H9 (cell line): ENCODE data around the gene CNOT6. TPM values are rescaled to one million over a fixed set of nuclear protein-coding genes. Genes with fewer than 3 reads are reported as not detected.

Source experiments
- DNase-seq: peaks from one replicate; pipeline ENCODE4 v3.0.0-alpha.2; 2017
- H2AFZ ChIP-seq: one replicate; pipeline ENCODE4 v1.6.1; 2013; ENCODE audit warnings: mild to moderate bottlenecking, low read length, control low read depth, moderate library complexity
- H2AK5ac ChIP-seq: 2 replicates; pipeline ENCODE4 v1.6.1; 2013; ENCODE audit warnings: low read length, control low read depth, mixed read lengths; ENCODE audit not compliant: insufficient read length
- H2BK120ac ChIP-seq: one replicate; pipeline ENCODE4 v1.6.1; 2013; ENCODE audit warnings: low read depth, mild to moderate bottlenecking, low read length, control low read depth, inconsistent platforms; ENCODE audit not compliant: poor library complexity, severe bottlenecking
- H2BK12ac ChIP-seq: 2 replicates; pipeline ENCODE4 v1.6.1; 2013; ENCODE audit warnings: low read length, control low read depth, mixed read lengths, low read depth; ENCODE audit not compliant: insufficient read length
- H2BK15ac ChIP-seq: 2 replicates; pipeline ENCODE4 v1.6.1; 2013; ENCODE audit warnings: low read depth, low read length, control low read depth
- H2BK20ac ChIP-seq: one replicate; pipeline ENCODE4 v1.6.1; 2013; ENCODE audit warnings: low read depth, mild to moderate bottlenecking, low read length, control low read depth, inconsistent platforms; ENCODE audit not compliant: poor library complexity, severe bottlenecking
- H2BK5ac ChIP-seq: 2 replicates; pipeline ENCODE4 v1.6.1; 2013; ENCODE audit warnings: low read length, control low read depth, mixed read lengths; ENCODE audit not compliant: insufficient read length
- H3K14ac ChIP-seq: 2 replicates; pipeline ENCODE4 v1.6.1; 2013; ENCODE audit warnings: low read length, control low read depth; ENCODE audit not compliant: insufficient read depth
- H3K18ac ChIP-seq: 2 replicates; pipeline ENCODE4 v1.6.1; 2013; ENCODE audit warnings: low read depth, mild to moderate bottlenecking, mixed read lengths, low read length, control low read depth; ENCODE audit not compliant: insufficient read length
- H3K23ac ChIP-seq: 2 replicates; pipeline ENCODE4 v1.6.1; 2013; ENCODE audit warnings: low read length, control low read depth, mixed read lengths, low read depth; ENCODE audit not compliant: insufficient read length
- H3K23me2 ChIP-seq: 2 replicates; pipeline ENCODE4 v1.6.1; 2013; ENCODE audit warnings: low read depth, mild to moderate bottlenecking, mixed read lengths, low read length, control low read depth; ENCODE audit not compliant: insufficient read length, poor library complexity, severe bottlenecking
- H3K27ac ChIP-seq: 2 replicates; pipeline ENCODE4 v1.5.1; 2013; ENCODE audit warnings: low read length, control low read depth, mixed read lengths, low read depth; ENCODE audit not compliant: insufficient read length
- H3K27me3 ChIP-seq: 2 replicates; pipeline ENCODE4 v1.6.1; 2013; ENCODE audit warnings: low read length, control low read depth, inconsistent platforms; ENCODE audit not compliant: insufficient read depth
- H3K4ac ChIP-seq: 2 replicates; pipeline ENCODE4 v1.6.1; 2013; ENCODE audit warnings: low read depth, mild to moderate bottlenecking, control low read depth, inconsistent platforms, low read length, moderate library complexity
- H3K4me1 ChIP-seq: 2 replicates; pipeline ENCODE4 v1.6.1; 2013; ENCODE audit warnings: low read length, control low read depth, inconsistent platforms; ENCODE audit not compliant: insufficient read depth
- H3K4me2 ChIP-seq: 2 replicates; pipeline ENCODE4 v1.6.1; 2013; ENCODE audit warnings: low read length, control low read depth, mixed read lengths; ENCODE audit not compliant: insufficient read length, insufficient read depth
- H3K56ac ChIP-seq: 2 replicates; pipeline ENCODE4 v1.6.1; 2013; ENCODE audit warnings: low read depth, mild to moderate bottlenecking, mixed read lengths, low read length, control low read depth; ENCODE audit not compliant: insufficient read length
- H3K79me1 ChIP-seq: 2 replicates; pipeline ENCODE4 v1.6.1; 2013; ENCODE audit warnings: low read depth, mild to moderate bottlenecking, moderate library complexity, low read length, control low read depth, inconsistent platforms; ENCODE audit not compliant: insufficient read depth, poor library complexity, severe bottlenecking
- H3K79me2 ChIP-seq: 2 replicates; pipeline ENCODE4 v1.6.1; 2013; ENCODE audit warnings: low read length, control low read depth, inconsistent platforms; ENCODE audit not compliant: insufficient read depth
- H3K9ac ChIP-seq: 2 replicates; pipeline ENCODE4 v1.6.1; 2013; ENCODE audit warnings: low read length, control low read depth, mixed read lengths; ENCODE audit not compliant: insufficient read length; ENCODE audit errors: extremely low read depth
- H3K9me3 ChIP-seq: one replicate; pipeline ENCODE4 v1.6.1; 2013; ENCODE audit warnings: low read depth, low read length, inconsistent platforms; ENCODE audit not compliant: control insufficient read depth
- H3T11ph ChIP-seq: one replicate; pipeline ENCODE4 v1.6.1; 2013; ENCODE audit warnings: mild to moderate bottlenecking, low read length, control low read depth, inconsistent platforms
- H4K20me1 ChIP-seq: one replicate; pipeline ENCODE4 v1.6.1; 2013; ENCODE audit not compliant: control insufficient read depth, insufficient read length, insufficient read depth
- H4K5ac ChIP-seq: 2 replicates; pipeline ENCODE4 v1.6.1; 2013; ENCODE audit warnings: low read depth, mild to moderate bottlenecking, mixed read lengths, low read length, control low read depth; ENCODE audit not compliant: insufficient read length
- H4K8ac ChIP-seq: replicated peaks from 2 replicates; pipeline ENCODE4 v1.6.1; 2013; ENCODE audit warnings: low read length, control low read depth, mixed read lengths, low read depth; ENCODE audit not compliant: insufficient read length
- H4K91ac ChIP-seq: 2 replicates; pipeline ENCODE4 v1.6.1; 2013; ENCODE audit warnings: low read depth, mild to moderate bottlenecking, moderate library complexity, mixed read lengths, low read length, control low read depth; ENCODE audit not compliant: insufficient read length
- H3K27ac Mint-ChIP-seq, 3 experiments: 2 replicates in 2 of 3; 3 replicates in 1 of 3; pipeline ENCODE4 v1.8.0; 2020 to 2021; ENCODE audit warnings: mixed read lengths in 3 of 3, mild to moderate bottlenecking in 1 of 3, moderate library complexity in 1 of 3
- H3K27me3 Mint-ChIP-seq: 2 replicates; pipeline ENCODE4 v1.8.0; 2021; ENCODE audit warnings: low read depth, mild to moderate bottlenecking, moderate library complexity, mixed read lengths
- H3K36me3 Mint-ChIP-seq, 3 experiments: 2 replicates in 2 of 3; 3 replicates in 1 of 3; pipeline ENCODE4 v1.8.0; 2020 to 2021; ENCODE audit warnings: low read depth in 3 of 3, mixed read lengths in 3 of 3; ENCODE audit not compliant: insufficient read depth in 1 of 3
- H3K4me1 Mint-ChIP-seq, 2 experiments: 2 replicates each; pipeline ENCODE4 v1.8.0; 2020; ENCODE audit warnings: mixed read lengths in 2 of 2
- H3K4me3 Mint-ChIP-seq, 2 experiments: 2 replicates in 1 of 2; 3 replicates in 1 of 2; pipeline ENCODE4 v1.8.0; 2020 to 2021; ENCODE audit warnings: mild to moderate bottlenecking in 2 of 2, mixed read lengths in 2 of 2, moderate library complexity in 1 of 2
- H3K9me3 Mint-ChIP-seq, 2 experiments: 2 replicates in 1 of 2; 3 replicates in 1 of 2; pipeline ENCODE4 v1.8.0; 2020; ENCODE audit warnings: mild to moderate bottlenecking in 2 of 2, mixed read lengths in 2 of 2, moderate library complexity in 1 of 2
- WGBS: extraction: QIAGEN DNeasy Blood & Tissue Kit; methylation state at CpG from one replicate; pipeline ENCODE4 v1.1.7; 2013; ENCODE audit warnings: missing lambda C conversion rate, low lambda C conversion rate, mixed read lengths; ENCODE audit not compliant: insufficient read length; ENCODE audit errors: extremely low coverage; 5-methylcytosine and 5-hydroxymethylcytosine counted together
- total RNA-seq: library from RNA; stranded (reverse); gene quantifications from 2 replicates; pipeline ENCODE4 v1.2.1, GENCODE V29; 2021
- TF ChIP-seq, protein P1 (sequence below): fragments of 200-600 bp; sonication (generic); conservative IDR thresholded peaks from 3 replicates; pipeline ENCODE4 v1.8.0; 2021; ENCODE audit warnings: antibody characterized with exemption, mild to moderate bottlenecking

The CNOT6 gene
- total RNA-seq, 1 experiment from 2014 or later: 45.0 TPM

DNA sequence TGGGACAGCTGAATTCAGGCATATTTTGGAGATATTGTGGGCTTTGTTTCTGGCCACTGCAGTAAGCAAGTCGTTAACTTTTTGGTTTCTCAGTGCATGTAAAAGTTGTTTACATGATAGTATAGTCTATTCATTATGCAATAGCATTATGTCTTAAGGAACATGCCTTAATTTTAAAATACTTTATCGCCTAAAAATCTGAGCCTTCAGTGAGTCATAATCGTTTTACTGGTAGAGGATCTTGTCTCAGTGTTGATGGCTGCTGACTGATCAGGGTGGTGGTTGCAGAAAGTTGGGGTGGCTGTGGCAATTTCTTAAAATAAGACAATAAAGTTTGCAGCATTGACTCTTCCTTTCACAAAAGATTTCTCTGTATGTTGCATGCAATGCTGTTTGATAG, 92.0 kb downstream of the CNOT6 start:
- Histone ChIP-seq H3K27ac (no peak overlapping the region), H2BK120ac (no peak overlapping the region), H3K14ac (no peak overlapping the region), H3K27me3 (peaks cover 24% of the 10 kb centered on the region), H4K5ac (no peak overlapping the region), H4K91ac (no peak overlapping the region), H3K79me2 (no peaks in the 10 kb centered on the region), H3K4me2 (no peak overlapping the region), H2BK15ac (no peak overlapping the region), H2BK20ac (no peak overlapping the region), H3K9ac (no peak overlapping the region), H3K9me3 (no peaks in the 10 kb centered on the region), H3K23ac (no peak overlapping the region), H3K18ac (no peak overlapping the region), H4K20me1 (no peaks in the 10 kb centered on the region), H3T11ph (no peak overlapping the region), H2BK5ac (no peak overlapping the region), H2AFZ (no peak overlapping the region), H3K4ac (no peak overlapping the region), H2BK12ac (no peak overlapping the region), H3K23me2 (peaks cover 7% of the 10 kb centered on the region), H3K79me1 (no peaks in the 10 kb centered on the region), H2AK5ac (no peak overlapping the region), H3K4me1 (no peaks in the 10 kb centered on the region), H4K8ac (no peak overlapping the region), H3K56ac (no peak overlapping the region)
- TF ChIP-seq, protein P1, sequence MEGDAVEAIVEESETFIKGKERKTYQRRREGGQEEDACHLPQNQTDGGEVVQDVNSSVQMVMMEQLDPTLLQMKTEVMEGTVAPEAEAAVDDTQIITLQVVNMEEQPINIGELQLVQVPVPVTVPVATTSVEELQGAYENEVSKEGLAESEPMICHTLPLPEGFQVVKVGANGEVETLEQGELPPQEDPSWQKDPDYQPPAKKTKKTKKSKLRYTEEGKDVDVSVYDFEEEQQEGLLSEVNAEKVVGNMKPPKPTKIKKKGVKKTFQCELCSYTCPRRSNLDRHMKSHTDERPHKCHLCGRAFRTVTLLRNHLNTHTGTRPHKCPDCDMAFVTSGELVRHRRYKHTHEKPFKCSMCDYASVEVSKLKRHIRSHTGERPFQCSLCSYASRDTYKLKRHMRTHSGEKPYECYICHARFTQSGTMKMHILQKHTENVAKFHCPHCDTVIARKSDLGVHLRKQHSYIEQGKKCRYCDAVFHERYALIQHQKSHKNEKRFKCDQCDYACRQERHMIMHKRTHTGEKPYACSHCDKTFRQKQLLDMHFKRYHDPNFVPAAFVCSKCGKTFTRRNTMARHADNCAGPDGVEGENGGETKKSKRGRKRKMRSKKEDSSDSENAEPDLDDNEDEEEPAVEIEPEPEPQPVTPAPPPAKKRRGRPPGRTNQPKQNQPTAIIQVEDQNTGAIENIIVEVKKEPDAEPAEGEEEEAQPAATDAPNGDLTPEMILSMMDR: no peak
- Mint-ChIP-seq H3K27me3 (peaks cover 64% of the 10 kb centered on the region), H3K27ac (no peak overlapping the region), H3K36me3 (no peaks in the 10 kb centered on the region; a peak in 1 of 7 replicates), H3K9me3 (no peaks in the 10 kb centered on the region), H3K4me1 (peaks cover 3 to 6% of the 10 kb centered on the region in 2 experiments; a peak in 3 of 4 replicates), H3K4me3 (no peak overlapping the region)
- no peak for DNase-seq
- no CpG with 5 or more reads among the region's 3 CpGs for WGBS
